Panc1 (cell line): Measurements from ENCODE around the gene MSTN. TPM values are rescaled to one million over a fixed set of nuclear protein-coding genes. Genes with fewer than 3 reads are reported as not detected.

Experiments used
- ATAC-seq: fragments of 200-7000 bp; cut with Tn5 transposase; 2 replicates; pipeline ENCODE4 v1.9.1; 2020; ENCODE audit warnings: mild to moderate bottlenecking, moderate library complexity
- BruUV-seq: library from RNA; stranded (reverse); fragments of 400-500 nt; replicated peaks from 2 replicates; lab custom pipeline; 2021; lab: Mats Ljungman, UMichigan
- CTCF ChIA-PET: fragments of 300-600 bp; sonication (Branson Sonifier 250); formaldehyde crosslinking; loops from one replicate; lab custom pipeline; 2022; ENCODE audit warnings: antibody characterized with exemption; lab: Charles Lee
- POLR2A ChIA-PET: fragments of 300-600 bp; sonication (Branson Sonifier 250); formaldehyde crosslinking; loops from one replicate; lab custom pipeline; 2022; ENCODE audit warnings: antibody characterized with exemption; lab: Charles Lee
- DNase-seq: peaks from one replicate; pipeline ENCODE4 v3.0.0-alpha.2; 2010; ENCODE audit warnings: low read depth, low spot score
- H3K27ac ChIP-seq: 2 replicates; pipeline ENCODE4 v1.5.1; 2011; ENCODE audit warnings: mild to moderate bottlenecking, low read length, inconsistent platforms
- H3K27me3 ChIP-seq: fragments of 200-500 bp; sonication (Bioruptor generic); 2 replicates; pipeline ENCODE4 v1.6.0; 2014; ENCODE audit warnings: low read length, inconsistent platforms; ENCODE audit not compliant: control insufficient read depth, insufficient read depth
- H3K36me3 ChIP-seq: fragments of 200-500 bp; sonication (Bioruptor generic); 2 replicates; pipeline ENCODE4 v1.5.1; 2014; ENCODE audit warnings: inconsistent platforms, mild to moderate bottlenecking, low read length, moderate library complexity; ENCODE audit not compliant: control insufficient read depth, insufficient read depth
- H3K4me1 ChIP-seq: 2 replicates; pipeline ENCODE4 v1.5.1; 2011; ENCODE audit warnings: inconsistent platforms, mild to moderate bottlenecking, low read length, moderate library complexity; ENCODE audit not compliant: control insufficient read depth, insufficient read depth
- H3K4me3 ChIP-seq, 2 experiments: 2 replicates each; pipeline ENCODE4 v1.5.1; 2011 to 2012; ENCODE audit warnings: low read depth in 2 of 2, low read length in 2 of 2, mild to moderate bottlenecking in 2 of 2, inconsistent platforms in 1 of 2, moderate library complexity in 1 of 2
- H3K9me3 ChIP-seq: fragments of 200-500 bp; sonication (Bioruptor generic); 2 replicates; pipeline ENCODE4 v1.5.1; 2014; ENCODE audit warnings: low read depth, mild to moderate bottlenecking, inconsistent platforms, low read length, moderate library complexity; ENCODE audit not compliant: control insufficient read depth, insufficient read depth
- POLR2AphosphoS5 ChIP-seq: IDR thresholded peaks from 2 replicates; pipeline ENCODE4 v1.6.1; 2012; ENCODE audit warnings: mild to moderate bottlenecking, low read depth, low read length, moderate library complexity
- SIN3A ChIP-seq: IDR thresholded peaks from 2 replicates; pipeline ENCODE4 v1.6.1; 2012; ENCODE audit warnings: low read depth, mild to moderate bottlenecking, low read length, moderate library complexity, borderline replicate concordance; ENCODE audit not compliant: insufficient read depth
- TCF7L2 ChIP-seq: IDR thresholded peaks from 2 replicates; pipeline ENCODE4 v1.6.1; 2011; ENCODE audit warnings: mild to moderate bottlenecking, low read depth, low read length, inconsistent platforms
- in situ Hi-C: cut with HindIII; loops from 2 replicates; pipeline ENCODE4 v1.10.0; 2016; ENCODE audit warnings: low sequenced_read_pairs, low pct_unique_long_range_greater_than_20kb
- intact Hi-C: fragments of 100-400 bp; cut with micrococcal nuclease; formaldehyde crosslinking; loops from one replicate; pipeline ENCODE4 v1.10.0; 2022; ENCODE audit not compliant: unreplicated experiment
- total RNA-seq: library from RNA; stranded (reverse); gene quantifications from one replicate; pipeline ENCODE4 v1.2.1, GENCODE V29; 2021; ENCODE audit not compliant: unreplicated experiment
- TF ChIP-seq, protein P1 (sequence below): fragments of 450-650 bp; IDR thresholded peaks from 2 replicates; pipeline ENCODE4 v1.5.1; 2017; ENCODE audit warnings: mild to moderate bottlenecking
- TF ChIP-seq, protein P2 (sequence below), 2 experiments: IDR thresholded peaks; 2 replicates each; pipeline ENCODE4 v1.6.1; 2011 to 2012; ENCODE audit warnings: low read depth in 2 of 2, control low read depth in 1 of 2, low read length in 1 of 2, mild to moderate bottlenecking in 1 of 2, moderate library complexity in 1 of 2; ENCODE audit not compliant: insufficient read depth in 1 of 2

Gene MSTN
- total RNA-seq, 1 experiment from 2014 or later: not detected

- no peak for TF ChIP-seq TCF7L2
- TF ChIP-seq, protein P1, sequence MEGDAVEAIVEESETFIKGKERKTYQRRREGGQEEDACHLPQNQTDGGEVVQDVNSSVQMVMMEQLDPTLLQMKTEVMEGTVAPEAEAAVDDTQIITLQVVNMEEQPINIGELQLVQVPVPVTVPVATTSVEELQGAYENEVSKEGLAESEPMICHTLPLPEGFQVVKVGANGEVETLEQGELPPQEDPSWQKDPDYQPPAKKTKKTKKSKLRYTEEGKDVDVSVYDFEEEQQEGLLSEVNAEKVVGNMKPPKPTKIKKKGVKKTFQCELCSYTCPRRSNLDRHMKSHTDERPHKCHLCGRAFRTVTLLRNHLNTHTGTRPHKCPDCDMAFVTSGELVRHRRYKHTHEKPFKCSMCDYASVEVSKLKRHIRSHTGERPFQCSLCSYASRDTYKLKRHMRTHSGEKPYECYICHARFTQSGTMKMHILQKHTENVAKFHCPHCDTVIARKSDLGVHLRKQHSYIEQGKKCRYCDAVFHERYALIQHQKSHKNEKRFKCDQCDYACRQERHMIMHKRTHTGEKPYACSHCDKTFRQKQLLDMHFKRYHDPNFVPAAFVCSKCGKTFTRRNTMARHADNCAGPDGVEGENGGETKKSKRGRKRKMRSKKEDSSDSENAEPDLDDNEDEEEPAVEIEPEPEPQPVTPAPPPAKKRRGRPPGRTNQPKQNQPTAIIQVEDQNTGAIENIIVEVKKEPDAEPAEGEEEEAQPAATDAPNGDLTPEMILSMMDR: no peak
- TF ChIP-seq POLR2AphosphoS5: no peak
- in situ Hi-C loops: no loop called here
- Histone ChIP-seq H3K27me3 (0 out of 2 replicates have a peak, but pooled peaks cover 2% of the 10 kb centered on the region), H3K36me3 (no peaks in the 10 kb centered on the region), H3K9me3 (no peaks in the 10 kb centered on the region), H3K4me1 (no peaks in the 10 kb centered on the region), H3K27ac (no peak overlapping the region), H3K4me3 (no peak overlapping the region)
- CTCF ChIA-PET: no interaction called here
- BruUV-seq: no TSS peak
- intact Hi-C loops: no loop called here
- POLR2A ChIA-PET: no interaction called here
- ATAC-seq: no peak
- no peak for DNase-seq
Observed at GRCh38 chr2:190107409-190107808, 44.9 kb upstream of the MSTN start.

DNA sequence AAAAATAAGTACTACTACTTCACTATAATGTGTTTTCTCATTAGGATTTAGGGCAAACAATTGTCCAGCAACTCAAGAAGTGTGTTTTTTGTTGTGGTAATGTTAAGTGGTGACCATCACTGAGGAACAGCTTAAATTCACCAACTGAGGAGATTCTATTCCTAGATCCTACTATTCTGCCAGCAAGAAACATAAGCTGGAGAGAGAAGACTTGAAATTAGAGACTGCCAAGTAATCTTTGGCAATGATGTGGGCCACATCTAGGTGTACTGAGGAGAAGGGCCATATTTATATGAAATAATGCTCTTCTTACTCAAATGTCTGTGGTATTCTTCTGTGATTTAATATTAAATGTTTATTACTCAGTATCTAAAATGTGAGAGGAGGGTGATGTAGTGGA lies 44.3 kb upstream of the MSTN start:
- no TSS peak for BruUV-seq
- Histone ChIP-seq H3K4me1 (no peaks in the 10 kb centered on the region), H3K9me3 (no peaks in the 10 kb centered on the region), H3K27me3 (0 out of 2 replicates have a peak, but pooled peaks cover 2% of the 10 kb centered on the region), H3K36me3 (no peaks in the 10 kb centered on the region), H3K27ac (no peak overlapping the region), H3K4me3 (no peak overlapping the region)
- no peak for TF ChIP-seq POLR2AphosphoS5
- TF ChIP-seq, protein P2, sequence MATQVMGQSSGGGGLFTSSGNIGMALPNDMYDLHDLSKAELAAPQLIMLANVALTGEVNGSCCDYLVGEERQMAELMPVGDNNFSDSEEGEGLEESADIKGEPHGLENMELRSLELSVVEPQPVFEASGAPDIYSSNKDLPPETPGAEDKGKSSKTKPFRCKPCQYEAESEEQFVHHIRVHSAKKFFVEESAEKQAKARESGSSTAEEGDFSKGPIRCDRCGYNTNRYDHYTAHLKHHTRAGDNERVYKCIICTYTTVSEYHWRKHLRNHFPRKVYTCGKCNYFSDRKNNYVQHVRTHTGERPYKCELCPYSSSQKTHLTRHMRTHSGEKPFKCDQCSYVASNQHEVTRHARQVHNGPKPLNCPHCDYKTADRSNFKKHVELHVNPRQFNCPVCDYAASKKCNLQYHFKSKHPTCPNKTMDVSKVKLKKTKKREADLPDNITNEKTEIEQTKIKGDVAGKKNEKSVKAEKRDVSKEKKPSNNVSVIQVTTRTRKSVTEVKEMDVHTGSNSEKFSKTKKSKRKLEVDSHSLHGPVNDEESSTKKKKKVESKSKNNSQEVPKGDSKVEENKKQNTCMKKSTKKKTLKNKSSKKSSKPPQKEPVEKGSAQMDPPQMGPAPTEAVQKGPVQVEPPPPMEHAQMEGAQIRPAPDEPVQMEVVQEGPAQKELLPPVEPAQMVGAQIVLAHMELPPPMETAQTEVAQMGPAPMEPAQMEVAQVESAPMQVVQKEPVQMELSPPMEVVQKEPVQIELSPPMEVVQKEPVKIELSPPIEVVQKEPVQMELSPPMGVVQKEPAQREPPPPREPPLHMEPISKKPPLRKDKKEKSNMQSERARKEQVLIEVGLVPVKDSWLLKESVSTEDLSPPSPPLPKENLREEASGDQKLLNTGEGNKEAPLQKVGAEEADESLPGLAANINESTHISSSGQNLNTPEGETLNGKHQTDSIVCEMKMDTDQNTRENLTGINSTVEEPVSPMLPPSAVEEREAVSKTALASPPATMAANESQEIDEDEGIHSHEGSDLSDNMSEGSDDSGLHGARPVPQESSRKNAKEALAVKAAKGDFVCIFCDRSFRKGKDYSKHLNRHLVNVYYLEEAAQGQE (IDR thresholded peaks at IDR 0.05; ENCODE audit: insufficient read depth in 1 of 2, low read depth in 2 of 2, low read length in 1 of 2): no peak
- TF ChIP-seq SIN3A: no peak
- no peak for TF ChIP-seq TCF7L2
- TF ChIP-seq, protein P1: no peak
- no peak for DNase-seq
- ChIA-PET CTCF (no interaction called here), POLR2A (interaction anchor here (0.5 kb wide), 1 partner anchor 132 kb away, joined by 3 read pairs; no protein-coding TSS in a partner anchor)
- no peak for ATAC-seq
- in situ Hi-C loops (no loop called here), intact Hi-C loops (no loop called here)
